Measurements from ENCODE around the gene DRD2. TPM values are rescaled to one million over a fixed set of nuclear protein-coding genes. Genes with fewer than 3 reads are reported as not detected.

DRD2 gene
- total and polyA plus RNA-seq, 2 of the 13 experiments (the other 11 are each of a cell fraction or from before 2014, with no cell fraction given) = not detected

DNA sequence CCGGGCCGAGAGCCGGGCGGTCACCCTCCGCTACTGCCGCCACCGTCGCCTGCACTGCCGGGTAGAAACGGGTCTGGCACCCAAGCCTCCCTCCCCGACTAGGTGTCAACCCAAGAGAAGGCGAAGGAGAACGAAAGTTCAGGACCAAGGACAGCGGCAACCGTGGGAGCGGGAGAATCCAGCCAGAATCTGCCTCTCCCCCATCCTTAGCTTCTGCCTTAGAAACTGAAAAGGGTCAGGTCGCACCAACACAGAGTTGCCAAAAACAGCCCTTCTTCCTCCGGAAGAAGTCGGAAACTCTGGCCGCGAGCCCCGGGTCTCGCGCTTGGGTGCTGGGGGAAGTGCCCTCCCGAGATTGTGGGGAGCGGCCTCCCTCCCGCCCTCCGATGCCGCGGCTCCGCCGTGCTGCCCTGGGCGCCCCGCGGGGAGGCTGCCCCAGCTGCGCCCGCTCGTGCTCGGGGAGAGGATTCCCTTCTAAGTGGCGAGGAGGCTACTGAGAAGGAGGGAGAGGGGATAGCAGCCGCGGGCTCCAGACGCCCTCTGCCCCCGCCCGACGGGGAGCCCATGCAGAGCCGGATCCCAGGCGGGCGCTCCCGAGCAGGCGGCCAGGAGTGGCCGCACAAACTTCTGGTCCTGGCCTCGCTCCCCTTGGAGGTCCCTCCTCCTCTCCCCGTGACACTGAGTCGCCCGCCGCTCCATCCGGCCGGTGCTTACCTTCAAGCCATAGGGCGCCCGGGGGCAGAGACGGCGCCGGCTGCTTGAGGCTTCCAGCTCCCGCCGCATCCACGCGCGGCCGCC, 637 bp downstream of the DRD2 start:
- ChIA-PET POLR2A (no interaction called here), CTCF (ENCODE audit: low intra/inter-chr PET ratio, low total read pairs) (no interaction called here)
- FAIRE-seq (no peak), DNase-seq (ENCODE audit: low spot score) (peak; percentile 28), ATAC-seq (peak; percentile 86)
- Histone ChIP-seq H3K9me3 (ENCODE audit: low read length) (no peaks in the 10 kb centered on the region), H3K36me3 (replicated peaks in 1 of 2; ENCODE audit: control insufficient read depth in 1 of 2, insufficient read depth in 2 of 2, low read length in 2 of 2) (no peaks in the 10 kb centered on the region), H3K4me1 (ENCODE audit: insufficient read depth, low read length) (no peaks in the 10 kb centered on the region), H3K27me3 (ENCODE audit: control insufficient read depth in 1 of 2, insufficient read depth in 2 of 2, low read length in 2 of 2) (peaks cover 2 to 32% of the 10 kb centered on the region in 2 experiments), H3K9ac (ENCODE audit: insufficient read depth, low read depth, low read length) (no peak overlapping the region), H4K20me1 (ENCODE audit: insufficient read depth, low read length) (no peaks in the 10 kb centered on the region), H3K27ac (ENCODE audit: extremely low read length, insufficient read depth, low read length) (no peak overlapping the region), H3K79me2 (ENCODE audit: insufficient read depth, low read length) (no peaks in the 10 kb centered on the region), H3K4me3 (replicated peaks in 1 of 3; ENCODE audit: insufficient read depth in 1 of 3, low read depth in 2 of 3, low read length in 3 of 3) (no peak overlapping the region), H3K4me2 (ENCODE audit: low read depth, low read length) (no peak overlapping the region), H2AFZ (ENCODE audit: low read length) (no peak overlapping the region)
- 30% methylated on average over 23 of the region's 70 CpGs for WGBS (ENCODE audit: low lambda C conversion rate)
- intact Hi-C loops (cut with micrococcal nuclease; ENCODE audit: unreplicated experiment) (no loop called here), in situ Hi-C loops (cut with HindIII; ENCODE audit: extremely low pct_ligation_motif_present, low pct_unique_long_range_greater_than_20kb) (no loop called here)
- BruUV-seq (replicated peaks) = no TSS peak
- TF ChIP-seq ZNF607 (CRISPR knock-in tag; IDR thresholded peaks at IDR 0.05; ENCODE audit: borderline replicate concordance) (peak; percentile 47; the same call in 1 of the 2 replicates), SIX4 (CRISPR knock-in tag; IDR thresholded peaks at IDR 0.05) (peak; percentile 36; the same call in 1 of the 2 replicates), AGO2 (optimal IDR thresholded peaks at IDR 0.05; ENCODE audit: low read depth, low read length) (no peak), ELF3 (CRISPR knock-in tag; IDR thresholded peaks at IDR 0.05) (peak; percentile 43; the same call in 1 of the 2 replicates), ZSCAN21 (CRISPR knock-in tag; IDR thresholded peaks at IDR 0.05; ENCODE audit: borderline replicate concordance) (0 out of 2 replicates have a peak, but pooled peaks have one; percentile 36), ZNF841 (CRISPR knock-in tag; IDR thresholded peaks at IDR 0.05; ENCODE audit: borderline replicate concordance) (no peak), RXRB (CRISPR knock-in tag; IDR thresholded peaks at IDR 0.05; ENCODE audit: borderline replicate concordance) (peak; percentile 14; the same call in 1 of the 2 replicates), ZNF878 (CRISPR knock-in tag; IDR thresholded peaks at IDR 0.05) (0 out of 2 replicates have a peak, but pooled peaks have one; percentile 54), ZNF629 (CRISPR knock-in tag; conservative IDR thresholded peaks at IDR 0.05) (no peak), ZNF605 (CRISPR knock-in tag; IDR thresholded peaks at IDR 0.05) (peak; percentile 29; the same call in 1 of the 2 replicates), FOSL2 (CRISPR knock-in tag; IDR thresholded peaks at IDR 0.05) (no peak), ZNF331 (CRISPR knock-in tag; IDR thresholded peaks at IDR 0.05) (0 out of 2 replicates have a peak, but pooled peaks have one; percentile 35), HOXA5 (CRISPR knock-in tag; IDR thresholded peaks at IDR 0.05) (0 out of 2 replicates have a peak, but pooled peaks have one; percentile 28), TSC22D2 (CRISPR knock-in tag; IDR thresholded peaks at IDR 0.05; ENCODE audit: borderline replicate concordance) (peak; percentile 88; the same call in 1 of the 2 replicates), GATAD1 (CRISPR knock-in tag; IDR thresholded peaks at IDR 0.05) (peak; percentile 33; the same call in 1 of the 2 replicates), WIZ (CRISPR knock-in tag; IDR thresholded peaks at IDR 0.05) (peak; percentile 93)
- TF ChIP-seq, protein P1, sequence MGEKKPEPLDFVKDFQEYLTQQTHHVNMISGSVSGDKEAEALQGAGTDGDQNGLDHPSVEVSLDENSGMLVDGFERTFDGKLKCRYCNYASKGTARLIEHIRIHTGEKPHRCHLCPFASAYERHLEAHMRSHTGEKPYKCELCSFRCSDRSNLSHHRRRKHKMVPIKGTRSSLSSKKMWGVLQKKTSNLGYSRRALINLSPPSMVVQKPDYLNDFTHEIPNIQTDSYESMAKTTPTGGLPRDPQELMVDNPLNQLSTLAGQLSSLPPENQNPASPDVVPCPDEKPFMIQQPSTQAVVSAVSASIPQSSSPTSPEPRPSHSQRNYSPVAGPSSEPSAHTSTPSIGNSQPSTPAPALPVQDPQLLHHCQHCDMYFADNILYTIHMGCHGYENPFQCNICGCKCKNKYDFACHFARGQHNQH (CRISPR knock-in tag; IDR thresholded peaks at IDR 0.05) = peak; percentile 32; the same call in 1 of the 2 replicates
- TF ChIP-seq, protein P2, sequence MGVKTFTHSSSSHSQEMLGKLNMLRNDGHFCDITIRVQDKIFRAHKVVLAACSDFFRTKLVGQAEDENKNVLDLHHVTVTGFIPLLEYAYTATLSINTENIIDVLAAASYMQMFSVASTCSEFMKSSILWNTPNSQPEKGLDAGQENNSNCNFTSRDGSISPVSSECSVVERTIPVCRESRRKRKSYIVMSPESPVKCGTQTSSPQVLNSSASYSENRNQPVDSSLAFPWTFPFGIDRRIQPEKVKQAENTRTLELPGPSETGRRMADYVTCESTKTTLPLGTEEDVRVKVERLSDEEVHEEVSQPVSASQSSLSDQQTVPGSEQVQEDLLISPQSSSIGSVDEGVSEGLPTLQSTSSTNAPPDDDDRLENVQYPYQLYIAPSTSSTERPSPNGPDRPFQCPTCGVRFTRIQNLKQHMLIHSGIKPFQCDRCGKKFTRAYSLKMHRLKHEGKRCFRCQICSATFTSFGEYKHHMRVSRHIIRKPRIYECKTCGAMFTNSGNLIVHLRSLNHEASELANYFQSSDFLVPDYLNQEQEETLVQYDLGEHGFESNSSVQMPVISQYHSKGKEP (CRISPR knock-in tag; IDR thresholded peaks at IDR 0.05) = 0 out of 2 replicates have a peak, but pooled peaks have one; percentile 84
- TF ChIP-seq, protein P3, sequence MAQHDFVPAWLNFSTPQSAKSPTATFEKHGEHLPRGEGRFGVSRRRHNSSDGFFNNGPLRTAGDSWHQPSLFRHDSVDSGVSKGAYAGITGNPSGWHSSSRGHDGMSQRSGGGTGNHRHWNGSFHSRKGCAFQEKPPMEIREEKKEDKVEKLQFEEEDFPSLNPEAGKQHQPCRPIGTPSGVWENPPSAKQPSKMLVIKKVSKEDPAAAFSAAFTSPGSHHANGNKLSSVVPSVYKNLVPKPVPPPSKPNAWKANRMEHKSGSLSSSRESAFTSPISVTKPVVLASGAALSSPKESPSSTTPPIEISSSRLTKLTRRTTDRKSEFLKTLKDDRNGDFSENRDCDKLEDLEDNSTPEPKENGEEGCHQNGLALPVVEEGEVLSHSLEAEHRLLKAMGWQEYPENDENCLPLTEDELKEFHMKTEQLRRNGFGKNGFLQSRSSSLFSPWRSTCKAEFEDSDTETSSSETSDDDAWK (CRISPR knock-in tag; IDR thresholded peaks at IDR 0.05) = no peak
